ENCODE data around the gene PNKD. TPM values are rescaled to one million over a fixed set of nuclear protein-coding genes. Genes with fewer than 3 reads are reported as not detected.

PNKD gene
- total and polyA plus RNA-seq, 7 experiments from 2014 or later: 18.5 to 108 (median 37.6) TPM

- Mint-ChIP-seq H3K27me3 (no peaks in the 10 kb centered on the region), H3K36me3 (no peaks in the 10 kb centered on the region), H3K4me1 (no peaks in the 10 kb centered on the region), H3K27ac (peak overlapping the region in 3 of 9 donors; percentile 46 to 72 (median 53)), H3K9me3 (no peaks in the 10 kb centered on the region), H3K4me3 (no peak overlapping the region)
- no peaks in the 10 kb centered on the region for H3K9me3 ChIP-seq (ENCODE audit: control insufficient read depth in 2 of 3, low read length in 3 of 3)
- CTCF ChIA-PET: interaction anchor here (1.0 to 1.7 kb wide), 4 partner anchors 13 to 61 kb away, joined by 3 to 6 read pairs (median 4); partner anchors contain the start of gene CATIP
- POLR2A ChIA-PET: interaction anchor here (1.3 kb wide), 1 partner anchor 26 kb away, joined by 4 read pairs; no protein-coding TSS in a partner anchor
- H3K36me3 ChIP-seq (ENCODE audit: control insufficient read depth in 2 of 3, insufficient read depth in 3 of 3, low read length in 3 of 3): no peaks in the 10 kb centered on the region
- no peak overlapping the region for H3K27ac ChIP-seq (ENCODE audit: low read depth, low read length)
- H3K27me3 ChIP-seq (ENCODE audit: control insufficient read depth in 2 of 2, insufficient read depth in 2 of 2, low read length in 2 of 2): no peaks in the 10 kb centered on the region
- no peak for ATAC-seq
- H3K4me3 ChIP-seq (ENCODE audit: low read length): no peak overlapping the region
- intact Hi-C loops (cut with micrococcal nuclease): no loop called here
- no peaks in the 10 kb centered on the region for H3K4me1 ChIP-seq (ENCODE audit: control insufficient read depth in 2 of 2, insufficient read depth in 2 of 2, low read length in 2 of 2)
- DNase-seq: no peak
Measured at GRCh38 chr2:218343591-218343990, 73.3 kb downstream of the PNKD start.

GRCh38 chr2:218344090-218344754 is 73.9 kb downstream of the PNKD start:
- DNase-seq (no peak), ATAC-seq (no peak)
- no peaks in the 10 kb centered on the region for H3K9me3 Mint-ChIP-seq
- ChIA-PET CTCF (interaction anchor here (0.5 to 1.7 kb wide), 4 partner anchors 25 to 125 kb away, joined by 3 to 6 read pairs (median 4); no protein-coding TSS in a partner anchor), POLR2A (interaction anchor here (1.3 kb wide), 1 partner anchor 27 kb away, joined by 4 read pairs; no protein-coding TSS in a partner anchor)
- Histone ChIP-seq H3K4me3 (ENCODE audit: low read length) (no peak overlapping the region), H3K9me3 (ENCODE audit: control insufficient read depth in 2 of 3, low read length in 3 of 3) (no peaks in the 10 kb centered on the region), H3K27ac (ENCODE audit: low read depth, low read length) (no peak overlapping the region), H3K4me1 (ENCODE audit: control insufficient read depth in 2 of 2, insufficient read depth in 2 of 2, low read length in 2 of 2) (no peaks in the 10 kb centered on the region), H3K27me3 (ENCODE audit: control insufficient read depth in 2 of 2, insufficient read depth in 2 of 2, low read length in 2 of 2) (no peaks in the 10 kb centered on the region), H3K36me3 (ENCODE audit: control insufficient read depth in 2 of 3, insufficient read depth in 3 of 3, low read length in 3 of 3) (no peaks in the 10 kb centered on the region)
- H3K27ac Mint-ChIP-seq: peak overlapping the region in 2 of 9 donors; percentile 34 to 72
- H3K27me3 Mint-ChIP-seq: no peaks in the 10 kb centered on the region
- H3K4me3 Mint-ChIP-seq: no peak overlapping the region
- no peaks in the 10 kb centered on the region for H3K36me3 Mint-ChIP-seq
- no peaks in the 10 kb centered on the region for H3K4me1 Mint-ChIP-seq
- intact Hi-C loops (cut with micrococcal nuclease): no loop called here

- Mint-ChIP-seq H3K4me1 (no peaks in the 10 kb centered on the region), H3K27me3 (no peaks in the 10 kb centered on the region), H3K36me3 (peaks cover 0 to 4% (median 0%) of the 10 kb centered on the region in 5 donors), H3K9me3 (peaks cover 0 to 4% (median 0%) of the 10 kb centered on the region in 11 donors), H3K4me3 (no peak overlapping the region), H3K27ac (no peak overlapping the region)
- Histone ChIP-seq H3K27ac (ENCODE audit: low read depth, low read length) (no peak overlapping the region), H3K36me3 (ENCODE audit: control insufficient read depth in 2 of 3, insufficient read depth in 3 of 3, low read length in 3 of 3) (no peaks in the 10 kb centered on the region), H3K4me3 (ENCODE audit: low read length) (no peak overlapping the region), H3K27me3 (ENCODE audit: control insufficient read depth in 2 of 2, insufficient read depth in 2 of 2, low read length in 2 of 2) (no peaks in the 10 kb centered on the region), H3K9me3 (ENCODE audit: control insufficient read depth in 2 of 3, low read length in 3 of 3) (no peaks in the 10 kb centered on the region), H3K4me1 (ENCODE audit: control insufficient read depth in 2 of 2, insufficient read depth in 2 of 2, low read length in 2 of 2) (no peaks in the 10 kb centered on the region)
- CTCF ChIA-PET: interaction anchor here (0.6 to 1.7 kb wide), 2 partner anchors 11 to 43 kb away, joined by 3 to 6 read pairs; no protein-coding TSS in a partner anchor
- DNase-seq: no peak
- POLR2A ChIA-PET: interaction anchor here (1.5 kb wide), 1 partner anchor 11 kb away, joined by 3 read pairs; the partner anchor contains the start of gene CATIP
- intact Hi-C loops (cut with micrococcal nuclease): no loop called here
- ATAC-seq: no peak
Measured at GRCh38 chr2:218344755-218345417, 74.6 kb downstream of the PNKD start.

GRCh38 chr2:218345491-218346236 is 75.3 kb downstream of the PNKD start:
- peaks cover 0 to 10% (median 0%) of the 10 kb centered on the region in 11 donors for H3K9me3 Mint-ChIP-seq
- CTCF ChIA-PET: no interaction called here
- no peaks in the 10 kb centered on the region for H3K4me1 Mint-ChIP-seq
- Histone ChIP-seq H3K4me3 (ENCODE audit: low read length) (no peak overlapping the region), H3K27ac (ENCODE audit: low read depth, low read length) (no peak overlapping the region), H3K9me3 (ENCODE audit: control insufficient read depth in 2 of 3, low read length in 3 of 3) (no peaks in the 10 kb centered on the region), H3K4me1 (ENCODE audit: control insufficient read depth in 2 of 2, insufficient read depth in 2 of 2, low read length in 2 of 2) (no peaks in the 10 kb centered on the region), H3K36me3 (ENCODE audit: control insufficient read depth in 2 of 3, insufficient read depth in 3 of 3, low read length in 3 of 3) (no peaks in the 10 kb centered on the region), H3K27me3 (ENCODE audit: control insufficient read depth in 2 of 2, insufficient read depth in 2 of 2, low read length in 2 of 2) (no peaks in the 10 kb centered on the region)
- H3K27ac Mint-ChIP-seq: peak overlapping the region in 1 of 9 donors; percentile 55
- ATAC-seq (no peak), DNase-seq (no peak)
- intact Hi-C loops (cut with micrococcal nuclease): no loop called here
- peaks cover 0 to 4% (median 0%) of the 10 kb centered on the region in 5 donors for H3K36me3 Mint-ChIP-seq
- POLR2A ChIA-PET: interaction anchor here (1.5 kb wide), 1 partner anchor 11 kb away, joined by 3 read pairs; the partner anchor contains the start of gene CATIP
- no peaks in the 10 kb centered on the region for H3K27me3 Mint-ChIP-seq
- H3K4me3 Mint-ChIP-seq: no peak overlapping the region

GRCh38 chr2:218347172-218347571 is 76.9 kb downstream of the PNKD start:
- peaks cover 0 to 25% (median 8%) of the 10 kb centered on the region in 11 donors for H3K9me3 Mint-ChIP-seq
- H3K4me1 Mint-ChIP-seq: no peaks in the 10 kb centered on the region
- H3K4me1 ChIP-seq (ENCODE audit: control insufficient read depth in 2 of 2, insufficient read depth in 2 of 2, low read length in 2 of 2): no peaks in the 10 kb centered on the region
- H3K36me3 Mint-ChIP-seq: peaks cover 0 to 8% (median 4%) of the 10 kb centered on the region in 5 donors
- ChIA-PET POLR2A (interaction anchor here (1.5 kb wide), 1 partner anchor 45 kb away, joined by 4 read pairs; no protein-coding TSS in a partner anchor), CTCF (interaction anchor here (0.7 kb wide), 1 partner anchor 30 kb away, joined by 3 read pairs; no protein-coding TSS in a partner anchor)
- H3K27me3 ChIP-seq (ENCODE audit: control insufficient read depth in 2 of 2, insufficient read depth in 2 of 2, low read length in 2 of 2): no peaks in the 10 kb centered on the region
- H3K27ac Mint-ChIP-seq: peak overlapping the region in 1 of 9 donors; percentile 74
- H3K4me3 ChIP-seq (ENCODE audit: low read length): no peak overlapping the region
- peaks cover 0 to 3% (median 0%) of the 10 kb centered on the region in 5 donors for H3K27me3 Mint-ChIP-seq
- no peak for ATAC-seq
- H3K27ac ChIP-seq (ENCODE audit: low read depth, low read length): no peak overlapping the region
- no peak overlapping the region for H3K4me3 Mint-ChIP-seq
- intact Hi-C loops (cut with micrococcal nuclease): no loop called here
- peaks cover 0 to 6% (median 0%) of the 10 kb centered on the region in 3 experiments for H3K9me3 ChIP-seq (ENCODE audit: control insufficient read depth in 2 of 3, low read length in 3 of 3)
- no peaks in the 10 kb centered on the region for H3K36me3 ChIP-seq (ENCODE audit: control insufficient read depth in 2 of 3, insufficient read depth in 3 of 3, low read length in 3 of 3)
- DNase-seq: no peak

- Mint-ChIP-seq H3K4me3 (no peak overlapping the region), H3K27ac (no peak overlapping the region), H3K9me3 (peaks cover 0 to 33% (median 8%) of the 10 kb centered on the region in 11 donors), H3K4me1 (peaks cover 0 to 6% (median 0%) of the 10 kb centered on the region in 7 donors), H3K27me3 (peaks cover 0 to 7% (median 0%) of the 10 kb centered on the region in 5 donors), H3K36me3 (peaks cover 3 to 8% (median 4%) of the 10 kb centered on the region in 5 donors)
- CTCF ChIA-PET: interaction anchor here (1.1 to 5.7 kb wide), 3 partner anchors 40 to 82 kb away, joined by 3 to 67 read pairs (median 7); partner anchors contain the start of gene TMBIM1
- ATAC-seq (no peak), DNase-seq (no peak)
- H3K4me1 ChIP-seq (ENCODE audit: control insufficient read depth in 2 of 2, insufficient read depth in 2 of 2, low read length in 2 of 2): no peaks in the 10 kb centered on the region
- H3K27ac ChIP-seq (ENCODE audit: low read depth, low read length): no peak overlapping the region
- H3K36me3 ChIP-seq (ENCODE audit: control insufficient read depth in 2 of 3, insufficient read depth in 3 of 3, low read length in 3 of 3): no peaks in the 10 kb centered on the region
- no peaks in the 10 kb centered on the region for H3K27me3 ChIP-seq (ENCODE audit: control insufficient read depth in 2 of 2, insufficient read depth in 2 of 2, low read length in 2 of 2)
- POLR2A ChIA-PET: interaction anchor here (1.0 to 1.2 kb wide), 2 partner anchors 53 to 64 kb away, joined by 4 to 5 read pairs; no protein-coding TSS in a partner anchor
- no peak overlapping the region for H3K4me3 ChIP-seq (ENCODE audit: low read length)
- peaks cover 0 to 8% (median 0%) of the 10 kb centered on the region in 3 experiments for H3K9me3 ChIP-seq (ENCODE audit: control insufficient read depth in 2 of 3, low read length in 3 of 3)
- intact Hi-C loops (cut with micrococcal nuclease): no loop called here
Measured at GRCh38 chr2:218354045-218354444, 83.7 kb downstream of the PNKD start.
